ENCODE data around the gene DSP.

DNA sequence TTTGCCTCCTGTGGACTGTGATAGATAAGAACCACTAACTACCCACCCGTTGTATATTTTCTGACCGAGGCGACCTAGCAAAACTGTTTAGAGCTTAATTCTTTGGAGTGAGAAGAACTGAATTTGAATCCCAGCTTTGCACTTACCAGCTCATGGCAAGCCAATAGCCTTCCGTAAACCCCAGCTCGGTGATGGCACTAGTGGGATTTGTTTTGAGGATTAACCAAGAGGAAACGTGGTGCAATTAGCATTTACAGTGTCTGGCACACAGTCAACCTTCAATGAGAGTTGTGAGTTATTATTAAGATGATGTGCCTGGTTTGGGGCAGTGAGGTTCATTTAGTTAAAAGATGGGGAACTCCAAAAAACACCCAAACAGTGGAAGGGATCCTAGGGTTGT lies 12.3 kb upstream of the DSP start:
- TF ChIP-seq, protein P1, sequence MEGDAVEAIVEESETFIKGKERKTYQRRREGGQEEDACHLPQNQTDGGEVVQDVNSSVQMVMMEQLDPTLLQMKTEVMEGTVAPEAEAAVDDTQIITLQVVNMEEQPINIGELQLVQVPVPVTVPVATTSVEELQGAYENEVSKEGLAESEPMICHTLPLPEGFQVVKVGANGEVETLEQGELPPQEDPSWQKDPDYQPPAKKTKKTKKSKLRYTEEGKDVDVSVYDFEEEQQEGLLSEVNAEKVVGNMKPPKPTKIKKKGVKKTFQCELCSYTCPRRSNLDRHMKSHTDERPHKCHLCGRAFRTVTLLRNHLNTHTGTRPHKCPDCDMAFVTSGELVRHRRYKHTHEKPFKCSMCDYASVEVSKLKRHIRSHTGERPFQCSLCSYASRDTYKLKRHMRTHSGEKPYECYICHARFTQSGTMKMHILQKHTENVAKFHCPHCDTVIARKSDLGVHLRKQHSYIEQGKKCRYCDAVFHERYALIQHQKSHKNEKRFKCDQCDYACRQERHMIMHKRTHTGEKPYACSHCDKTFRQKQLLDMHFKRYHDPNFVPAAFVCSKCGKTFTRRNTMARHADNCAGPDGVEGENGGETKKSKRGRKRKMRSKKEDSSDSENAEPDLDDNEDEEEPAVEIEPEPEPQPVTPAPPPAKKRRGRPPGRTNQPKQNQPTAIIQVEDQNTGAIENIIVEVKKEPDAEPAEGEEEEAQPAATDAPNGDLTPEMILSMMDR (IDR thresholded peaks at IDR 0.05; ENCODE audit: poor library complexity), result no peak
- TF ChIP-seq EZH2 (IDR thresholded peaks at IDR 0.05; ENCODE audit: borderline replicate concordance), result no peak

Data from hepatocyte (in vitro differentiated cells).